ENCODE data around the gene DNTT.

DNA sequence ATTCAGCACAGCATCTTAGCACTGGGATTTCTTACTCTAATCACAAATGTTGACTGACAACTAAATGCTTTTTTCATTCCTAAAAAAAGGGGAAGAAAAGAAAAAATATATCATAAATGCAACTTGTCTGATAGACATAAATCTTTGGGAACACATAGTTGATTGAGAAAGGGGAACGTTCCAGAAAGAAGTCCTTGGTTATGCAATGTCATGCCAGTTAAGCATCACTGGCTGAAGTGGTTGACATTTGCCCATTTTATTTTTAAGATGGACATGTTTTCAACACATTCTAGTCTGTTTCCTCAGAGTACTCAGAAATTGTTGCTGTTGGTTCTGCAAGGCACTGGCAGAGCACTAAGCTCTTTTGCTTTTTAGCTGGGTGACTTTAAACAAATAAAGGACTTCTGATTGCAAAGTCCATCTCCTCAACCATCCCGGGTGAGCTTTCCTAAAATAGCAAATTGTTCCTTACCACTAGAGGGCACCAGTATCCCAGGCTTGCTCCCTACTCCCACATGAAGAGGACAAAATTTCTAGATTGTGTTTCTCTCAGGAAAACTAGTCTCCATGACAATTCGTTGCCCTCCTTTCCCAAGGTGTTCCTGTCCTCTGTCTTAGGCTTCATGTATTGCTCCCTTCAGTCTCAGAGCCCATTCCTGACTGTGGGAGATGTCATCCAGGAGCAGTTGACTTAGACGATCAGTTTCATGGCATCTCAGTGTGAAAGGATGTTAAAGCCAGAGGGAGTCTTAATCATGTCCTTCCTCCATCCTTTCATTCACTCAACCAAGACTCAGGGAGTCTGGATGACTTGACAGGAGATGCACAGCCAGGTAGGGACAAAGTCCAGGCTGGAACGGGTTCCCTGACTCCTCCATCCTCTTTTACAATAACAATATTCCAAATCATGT lies 30.6 kb downstream of the DNTT start:
- TF ChIP-seq POLR2A (IDR thresholded peaks at IDR 0.05), result no peak
- TF ChIP-seq CTCF (IDR thresholded peaks at IDR 0.05), result no peak

Measured in lower leg skin (tissue), 3 donors.